NCI-H2029 (cell line): ENCODE results near the gene GUF1.

ENCODE experiments used
- DNase-seq: peaks from one replicate; lab custom pipeline; 2025; lab: John Stamatoyannopoulos, UW

The GUF1 gene, protein sequence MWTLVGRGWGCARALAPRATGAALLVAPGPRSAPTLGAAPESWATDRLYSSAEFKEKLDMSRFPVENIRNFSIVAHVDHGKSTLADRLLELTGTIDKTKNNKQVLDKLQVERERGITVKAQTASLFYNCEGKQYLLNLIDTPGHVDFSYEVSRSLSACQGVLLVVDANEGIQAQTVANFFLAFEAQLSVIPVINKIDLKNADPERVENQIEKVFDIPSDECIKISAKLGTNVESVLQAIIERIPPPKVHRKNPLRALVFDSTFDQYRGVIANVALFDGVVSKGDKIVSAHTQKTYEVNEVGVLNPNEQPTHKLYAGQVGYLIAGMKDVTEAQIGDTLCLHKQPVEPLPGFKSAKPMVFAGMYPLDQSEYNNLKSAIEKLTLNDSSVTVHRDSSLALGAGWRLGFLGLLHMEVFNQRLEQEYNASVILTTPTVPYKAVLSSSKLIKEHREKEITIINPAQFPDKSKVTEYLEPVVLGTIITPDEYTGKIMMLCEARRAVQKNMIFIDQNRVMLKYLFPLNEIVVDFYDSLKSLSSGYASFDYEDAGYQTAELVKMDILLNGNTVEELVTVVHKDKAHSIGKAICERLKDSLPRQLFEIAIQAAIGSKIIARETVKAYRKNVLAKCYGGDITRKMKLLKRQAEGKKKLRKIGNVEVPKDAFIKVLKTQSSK

DNA sequence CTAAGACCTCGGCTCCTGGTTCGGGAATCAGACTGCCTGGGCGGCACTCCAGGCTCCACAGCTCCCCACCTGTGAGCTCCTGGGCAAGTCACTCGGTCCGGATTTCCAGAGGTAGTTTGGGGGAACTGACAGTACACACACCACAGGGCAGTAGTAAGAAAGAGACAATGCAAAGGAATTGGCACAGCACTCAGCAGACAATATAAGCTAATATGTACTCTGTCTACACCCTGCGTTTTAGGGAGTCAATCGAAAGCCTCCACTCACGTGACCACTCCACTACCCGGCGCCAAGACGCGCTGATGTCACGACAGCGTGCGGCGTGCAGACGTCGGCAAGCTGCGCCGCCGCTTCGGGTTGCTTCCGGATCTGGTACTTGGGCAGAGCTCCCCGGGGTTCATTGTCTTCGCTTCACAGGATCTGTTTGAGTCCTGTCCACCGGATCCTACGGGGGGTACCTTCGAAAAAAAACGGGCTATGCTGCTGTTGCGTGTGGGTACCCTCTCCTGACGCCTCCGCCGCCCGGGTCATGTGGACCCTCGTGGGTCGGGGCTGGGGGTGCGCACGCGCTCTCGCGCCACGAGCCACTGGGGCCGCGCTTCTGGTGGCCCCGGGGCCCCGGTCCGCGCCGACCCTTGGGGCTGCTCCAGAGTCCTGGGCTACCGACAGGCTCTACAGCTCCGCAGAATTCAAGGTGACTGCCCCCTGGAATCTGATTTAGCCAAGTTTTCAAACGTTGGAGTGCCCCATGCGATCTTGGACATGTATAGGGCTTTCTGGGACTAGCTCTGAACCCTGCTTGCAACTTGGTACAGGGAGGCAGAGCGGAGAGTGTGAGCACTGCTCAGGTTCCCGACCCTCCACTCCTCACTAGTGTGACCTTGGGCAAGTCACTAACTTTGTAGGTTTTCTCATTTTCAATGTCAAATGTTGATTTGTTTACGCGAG lies at the start of gene GUF1:
GUF1 (plus strand) TSS at position 327 of the 948 bp plus-strand sequence; CDS start at position 530, 203 bp downstream.
- DNase-seq = peak; percentile 85

- peak; percentile 31 for DNase-seq
These were observed 48.8 kb upstream of the GUF1 start for GRCh38 chr4:44629280-44629866.

GRCh38 chr4:44632089-44632488 lies 46.1 kb upstream of the GUF1 start:
- no peak for DNase-seq

GRCh38 chr4:44632733-44633132 lies 45.5 kb upstream of the GUF1 start:
- no peak for DNase-seq

GRCh38 chr4:44638091-44638490 lies 40.1 kb upstream of the GUF1 start:
- DNase-seq = no peak

GRCh38 chr4:44646151-44646550 lies 32.1 kb upstream of the GUF1 start:
- DNase-seq = no peak

- DNase-seq = no peak
These were observed 26.8 kb upstream of the GUF1 start, which contains the start of gene YIPF7 for GRCh38 chr4:44651425-44651824. Gene YIPF7, minus strand, starts transcription at chr4:44651625. Its CDS starts 1,525 bp downstream, at chr4:44650100.

- no peak for DNase-seq
These were observed 26.2 kb upstream of the GUF1 start for GRCh38 chr4:44652002-44652401.

- DNase-seq = no peak
These were observed 17.8 kb upstream of the GUF1 start for GRCh38 chr4:44660396-44660795.

- no peak for DNase-seq
These were observed 16.1 kb upstream of the GUF1 start for GRCh38 chr4:44661940-44662622.

DNA sequence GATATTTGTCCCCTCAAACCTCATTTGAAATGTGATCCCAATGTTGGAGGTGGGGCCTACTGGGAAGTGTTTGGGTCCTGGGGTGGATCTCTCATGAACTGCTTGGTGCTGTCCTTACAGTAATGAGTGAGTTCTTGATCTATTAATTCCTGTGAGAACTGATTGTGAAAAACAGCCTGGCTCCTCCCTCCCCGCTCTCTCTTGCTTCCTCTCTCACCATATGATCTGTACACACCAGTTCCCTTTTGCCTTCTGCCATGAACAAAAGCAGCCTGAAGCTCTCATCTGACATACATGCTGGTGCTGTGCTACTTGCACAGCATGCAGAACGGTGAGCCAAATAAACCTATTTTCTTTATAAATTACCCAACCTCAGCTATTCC lies 15.6 kb upstream of the GUF1 start:
- DNase-seq = no peak

GRCh38 chr4:44663539-44664263 lies 14.5 kb upstream of the GUF1 start:
- no peak for DNase-seq

DNA sequence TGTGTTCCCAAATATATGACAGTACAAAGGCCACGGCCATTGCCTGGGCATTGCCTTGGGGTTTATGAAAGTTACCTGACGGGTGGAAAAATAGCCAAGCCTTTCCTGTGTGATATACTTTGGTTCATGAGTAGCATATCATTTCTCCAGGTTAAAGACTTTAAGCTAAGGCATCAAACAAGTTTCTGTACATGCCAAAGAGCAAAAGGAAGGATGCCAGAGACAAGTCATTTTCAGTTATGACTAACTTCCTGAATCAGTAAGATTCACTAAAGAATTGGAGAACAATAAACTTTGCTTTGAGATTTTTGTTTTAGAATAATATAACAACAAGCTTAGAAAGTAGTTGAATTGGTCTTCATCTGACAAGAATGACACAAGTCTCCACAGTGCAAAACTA lies 9.7 kb upstream of the GUF1 start:
- no peak for DNase-seq

- DNase-seq = no peak
These were observed 7.6 kb upstream of the GUF1 start for GRCh38 chr4:44670506-44671199.

- no peak for DNase-seq
These were observed 6.6 kb upstream of the GUF1 start for GRCh38 chr4:44671636-44672035.

GRCh38 chr4:44674471-44674870 lies 3.7 kb upstream of the GUF1 start:
- DNase-seq = no peak

GRCh38 chr4:44675366-44675765 lies 2.9 kb upstream of the GUF1 start:
- no peak for DNase-seq

GRCh38 chr4:44679060-44679459 lies 840 bp downstream of the GUF1 start:
- no peak for DNase-seq

GRCh38 chr4:44684648-44685047 lies 6.4 kb downstream of the GUF1 start:
- no peak for DNase-seq

- no peak for DNase-seq
These were observed 22.2 kb downstream of the GUF1 start for GRCh38 chr4:44700427-44700826.
